Thymus (tissue), 11 donors: ENCODE measurements around the gene NLRC5. TPM values are rescaled to one million over a fixed set of nuclear protein-coding genes. Genes with fewer than 3 reads are reported as not detected.
A peak's percentile ranks its signal among the peaks of the same experiment; 100 is the strongest.

Source experiments
- DNase-seq, 9 donors: peaks; one replicate each; pipeline ENCODE4 v3.0.0-alpha.2; 2013; ENCODE audit warnings: low spot score in 9 of 9, low read depth in 6 of 9, missing footprints in 1 of 9
- H3K27ac ChIP-seq, 2 donors: one replicate each; pipeline ENCODE4 v1.5.1; 2013; ENCODE audit warnings: control low read depth in 1 of 2, low read depth in 1 of 2, low read length in 1 of 2, mild to moderate bottlenecking in 1 of 2, moderate library complexity in 1 of 2
- H3K27me3 ChIP-seq, 2 donors: one replicate each; pipeline ENCODE4 v1.5.1; 2013; ENCODE audit warnings: low read length in 1 of 2; ENCODE audit not compliant: control insufficient read depth in 2 of 2, insufficient read depth in 1 of 2
- H3K36me3 ChIP-seq, 2 donors: one replicate each; pipeline ENCODE4 v1.5.1; 2013; ENCODE audit warnings: low read length in 1 of 2, mild to moderate bottlenecking in 1 of 2, moderate library complexity in 1 of 2; ENCODE audit not compliant: control insufficient read depth in 2 of 2, insufficient read depth in 2 of 2
- H3K4me1 ChIP-seq, 2 donors: one replicate each; pipeline ENCODE4 v1.5.1; 2013; ENCODE audit warnings: low read length in 2 of 2; ENCODE audit not compliant: control insufficient read depth in 2 of 2, insufficient read depth in 2 of 2
- H3K4me3 ChIP-seq, 2 donors: one replicate each; pipeline ENCODE4 v1.5.1; 2013; ENCODE audit warnings: low read length in 2 of 2, control low read depth in 1 of 2, mild to moderate bottlenecking in 1 of 2
- H3K9me3 ChIP-seq, 2 donors: one replicate each; pipeline ENCODE4 v1.5.1; 2013; ENCODE audit warnings: low read length in 1 of 2, mild to moderate bottlenecking in 1 of 2; ENCODE audit not compliant: control insufficient read depth in 2 of 2, insufficient read depth in 1 of 2
- WGBS: extraction: QIAGEN DNeasy Blood & Tissue Kit; methylation state at CpG from one replicate; pipeline ENCODE4 v1.1.7; 2013; 5-methylcytosine and 5-hydroxymethylcytosine counted together
- polyA plus RNA-seq: library from polyadenylated mRNA; stranded (reverse); fragments of 200-250 nt; gene quantifications from one replicate; pipeline ENCODE4 v1.2.3, GENCODE V29; 2013
- total RNA-seq: library from RNA; stranded (reverse); fragments of 120-200 nt; gene quantifications from one replicate; pipeline ENCODE4 v1.2.4, GENCODE V29; 2013
- donor health status: healthy.

Gene NLRC5
- total and polyA plus RNA-seq, 2 donors, result 23.3 to 63.9 TPM

- Histone ChIP-seq H3K9me3 (no peaks in the 10 kb centered on the region), H3K36me3 (peaks cover 14 to 34% of the 10 kb centered on the region in 2 donors), H3K4me1 (peaks cover 5 to 21% of the 10 kb centered on the region in 2 donors), H3K27me3 (no peaks in the 10 kb centered on the region), H3K27ac (no peak overlapping the region), H3K4me3 (no peak overlapping the region)
- no peak for DNase-seq
- 95% methylated on average over 7 of the region's 7 CpGs for WGBS
These were observed 33.1 kb downstream of the NLRC5 start for GRCh38 chr16:57022445-57022844.

- no peak overlapping the region for H3K27ac ChIP-seq
- no peaks in the 10 kb centered on the region for H3K27me3 ChIP-seq
- DNase-seq, result peak in 4 of 9 donors; percentile 29 to 51 (median 38)
- 55% methylated on average over 8 of the region's 8 CpGs for whole genome bisulfite sequencing
- no peaks in the 10 kb centered on the region for H3K9me3 ChIP-seq
- no peak overlapping the region for H3K4me3 ChIP-seq
- H3K36me3 ChIP-seq, result peaks cover 9 to 30% of the 10 kb centered on the region in 2 donors
- peaks cover 9 to 21% of the 10 kb centered on the region in 2 donors for H3K4me1 ChIP-seq
These were observed 34.3 kb downstream of the NLRC5 start for GRCh38 chr16:57023541-57024249.

- no peak overlapping the region for H3K27ac ChIP-seq
- no peak for DNase-seq
- no peaks in the 10 kb centered on the region for H3K9me3 ChIP-seq
- H3K4me3 ChIP-seq, result no peak overlapping the region
- WGBS, result 94% methylated on average over 19 of the region's 19 CpGs
- H3K4me1 ChIP-seq, result peaks cover 9 to 21% of the 10 kb centered on the region in 2 donors
- no peaks in the 10 kb centered on the region for H3K27me3 ChIP-seq
- peaks cover 9 to 27% of the 10 kb centered on the region in 2 donors for H3K36me3 ChIP-seq
These were observed 35.7 kb downstream of the NLRC5 start for GRCh38 chr16:57024894-57025680.

GRCh38 chr16:57025941-57026777 lies 36.8 kb downstream of the NLRC5 start:
- H3K4me1 ChIP-seq, result peaks cover 9 to 21% of the 10 kb centered on the region in 2 donors

GRCh38 chr16:57026778-57027062 lies 37.4 kb downstream of the NLRC5 start:
- H3K4me3 ChIP-seq, result no peak overlapping the region
- peaks cover 5 to 18% of the 10 kb centered on the region in 2 donors for H3K36me3 ChIP-seq
- no peak overlapping the region for H3K27ac ChIP-seq
- no peak for DNase-seq
- WGBS, result 100% methylated on average over 3 of the region's 3 CpGs
- H3K4me1 ChIP-seq, result peaks cover 9 to 21% of the 10 kb centered on the region in 2 donors
- no peaks in the 10 kb centered on the region for H3K27me3 ChIP-seq
- no peaks in the 10 kb centered on the region for H3K9me3 ChIP-seq

More at GRCh38 chr16:57025941-57026777, 36.8 kb downstream of the NLRC5 start:
- H3K9me3 ChIP-seq, result no peaks in the 10 kb centered on the region
- WGBS, result 86% methylated on average over 21 of the region's 21 CpGs
- no peak overlapping the region for H3K27ac ChIP-seq
- H3K27me3 ChIP-seq, result no peaks in the 10 kb centered on the region
- H3K4me3 ChIP-seq, result no peak overlapping the region
- no peak for DNase-seq
- peaks cover 9 to 23% of the 10 kb centered on the region in 2 donors for H3K36me3 ChIP-seq

- H3K27ac ChIP-seq, result no peak overlapping the region
- no peaks in the 10 kb centered on the region for H3K9me3 ChIP-seq
- over 99% methylated on average over 2 of the region's 2 CpGs for WGBS
- H3K4me3 ChIP-seq, result no peak overlapping the region
- no peak for DNase-seq
- peaks cover 5 to 15% of the 10 kb centered on the region in 2 donors for H3K36me3 ChIP-seq
- H3K27me3 ChIP-seq, result no peaks in the 10 kb centered on the region
- peaks cover 9 to 20% of the 10 kb centered on the region in 2 donors for H3K4me1 ChIP-seq
These were observed 37.7 kb downstream of the NLRC5 start for GRCh38 chr16:57027067-57027466.

- WGBS, result 88% methylated on average over 4 of the region's 4 CpGs
- Histone ChIP-seq H3K9me3 (no peaks in the 10 kb centered on the region), H3K36me3 (peaks cover 5 to 6% of the 10 kb centered on the region in 2 donors), H3K27me3 (no peaks in the 10 kb centered on the region), H3K4me1 (peaks cover 9 to 11% of the 10 kb centered on the region in 2 donors), H3K4me3 (no peak overlapping the region), H3K27ac (no peak overlapping the region)
- DNase-seq, result no peak
These were observed 38.7 kb downstream of the NLRC5 start for GRCh38 chr16:57028086-57028485.

GRCh38 chr16:57029161-57030160 lies 40.1 kb downstream of the NLRC5 start:
- Histone ChIP-seq H3K4me1 (peaks cover 2 to 4% of the 10 kb centered on the region in 2 donors), H3K27ac (no peak overlapping the region), H3K4me3 (no peak overlapping the region), H3K27me3 (no peaks in the 10 kb centered on the region), H3K36me3 (peaks cover 7 to 10% of the 10 kb centered on the region in 2 donors), H3K9me3 (no peaks in the 10 kb centered on the region)
- no peak for DNase-seq
- 97% methylated on average over 16 of the region's 16 CpGs for WGBS
